Uterus (tissue), 2 donors: Measurements from ENCODE around the gene DPP6.

Experiments used
- POLR2A ChIP-seq, 2 donors: fragments of 450-650 bp; IDR thresholded peaks; one replicate each; pipeline ENCODE4 v1.6.1; 2016; ENCODE audit warnings: antibody characterized with exemption in 2 of 2, mild to moderate bottlenecking in 1 of 2, moderate library complexity in 1 of 2
- TF ChIP-seq, protein P1 (sequence below), 4 experiments: fragments of 200-600 bp in 2 of 4; fragments of 450-650 bp in 2 of 4; sonication (generic) in 2 of 4; IDR thresholded peaks; one replicate each; pipeline ENCODE4 v1.5.1; 2016 to 2019; ENCODE audit warnings: antibody characterized with exemption in 4 of 4, mild to moderate bottlenecking in 2 of 4, moderate library complexity in 1 of 4

DNA sequence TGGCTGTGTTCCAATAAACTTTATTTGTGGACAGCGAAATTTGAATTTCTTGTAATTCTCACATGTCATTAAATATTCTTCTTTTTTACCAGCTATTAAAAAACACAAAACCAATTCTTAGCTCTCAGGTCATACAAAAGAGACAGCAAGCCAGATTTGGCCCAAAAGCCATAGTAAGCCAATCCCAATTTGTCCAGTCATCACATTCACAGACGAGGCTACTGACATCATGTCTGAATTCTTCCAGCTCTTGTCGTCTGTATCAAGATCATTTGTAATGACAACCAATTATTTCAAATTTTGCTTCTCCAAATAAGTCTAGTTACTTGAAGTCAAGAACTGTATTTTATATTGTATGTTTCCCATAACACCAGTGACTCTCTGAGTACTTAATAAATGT is 684.2 kb downstream of the DPP6 start:
- TF ChIP-seq POLR2A (IDR thresholded peaks at IDR 0.05) = no peak
- TF ChIP-seq, protein P1, sequence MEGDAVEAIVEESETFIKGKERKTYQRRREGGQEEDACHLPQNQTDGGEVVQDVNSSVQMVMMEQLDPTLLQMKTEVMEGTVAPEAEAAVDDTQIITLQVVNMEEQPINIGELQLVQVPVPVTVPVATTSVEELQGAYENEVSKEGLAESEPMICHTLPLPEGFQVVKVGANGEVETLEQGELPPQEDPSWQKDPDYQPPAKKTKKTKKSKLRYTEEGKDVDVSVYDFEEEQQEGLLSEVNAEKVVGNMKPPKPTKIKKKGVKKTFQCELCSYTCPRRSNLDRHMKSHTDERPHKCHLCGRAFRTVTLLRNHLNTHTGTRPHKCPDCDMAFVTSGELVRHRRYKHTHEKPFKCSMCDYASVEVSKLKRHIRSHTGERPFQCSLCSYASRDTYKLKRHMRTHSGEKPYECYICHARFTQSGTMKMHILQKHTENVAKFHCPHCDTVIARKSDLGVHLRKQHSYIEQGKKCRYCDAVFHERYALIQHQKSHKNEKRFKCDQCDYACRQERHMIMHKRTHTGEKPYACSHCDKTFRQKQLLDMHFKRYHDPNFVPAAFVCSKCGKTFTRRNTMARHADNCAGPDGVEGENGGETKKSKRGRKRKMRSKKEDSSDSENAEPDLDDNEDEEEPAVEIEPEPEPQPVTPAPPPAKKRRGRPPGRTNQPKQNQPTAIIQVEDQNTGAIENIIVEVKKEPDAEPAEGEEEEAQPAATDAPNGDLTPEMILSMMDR (IDR thresholded peaks at IDR 0.05) = no peak
